MCF 10A (cell line): ENCODE data around the gene ABHD12. TPM values are rescaled to one million over a fixed set of nuclear protein-coding genes. Genes with fewer than 3 reads are reported as not detected.

Source experiments
- Bru-seq: library from RNA; stranded (reverse); fragments of 400-500 nt; gene quantifications from one replicate; lab custom pipeline; 2021; lab: Mats Ljungman, UMichigan
- BruChase-seq, 2 experiments: library from RNA; stranded (reverse); fragments of 400-500 nt; gene quantifications; one replicate each; lab custom pipeline; 2021; lab: Mats Ljungman, UMichigan
- BruUV-seq: library from RNA; stranded (reverse); fragments of 400-500 nt; replicated peaks from 2 replicates; lab custom pipeline; 2021; lab: Mats Ljungman, UMichigan
- CTCF ChIA-PET: fragments of 300-600 bp; sonication (Branson Sonifier 250); formaldehyde crosslinking; extraction: SDS; loops from one replicate; lab custom pipeline; 2021; ENCODE audit warnings: antibody characterized with exemption, inconsistent platforms; lab: Yijun Ruan, JAX
- POLR2A ChIA-PET: fragments of 300-600, 350-650 bp; sonication (Branson Sonifier 250); formaldehyde crosslinking; extraction: SDS; loops from one replicate; lab custom pipeline; 2020; ENCODE audit warnings: antibody characterized with exemption, inconsistent platforms; lab: Yijun Ruan, JAX
- DNase-seq: peaks from one replicate; pipeline ENCODE4 v3.0.0-alpha.2; 2018; ENCODE audit not compliant: unreplicated experiment
- H3K27ac Mint-ChIP-seq: one replicate; pipeline ENCODE4 v1.8.0; 2022; ENCODE audit warnings: mild to moderate bottlenecking, low read depth, mixed read lengths; ENCODE audit not compliant: unreplicated experiment
- H3K27me3 Mint-ChIP-seq: one replicate; pipeline ENCODE4 v1.8.0; 2022; ENCODE audit warnings: mixed read lengths; ENCODE audit not compliant: insufficient read depth, unreplicated experiment
- H3K36me3 Mint-ChIP-seq: one replicate; pipeline ENCODE4 v1.8.0; 2022; ENCODE audit warnings: mild to moderate bottlenecking, moderate library complexity, mixed read lengths; ENCODE audit not compliant: insufficient read depth, unreplicated experiment
- H3K4me1 Mint-ChIP-seq: one replicate; pipeline ENCODE4 v1.8.0; 2022; ENCODE audit warnings: mixed read lengths; ENCODE audit not compliant: insufficient read depth, unreplicated experiment
- H3K4me3 Mint-ChIP-seq: one replicate; pipeline ENCODE4 v1.8.0; 2022; ENCODE audit warnings: mild to moderate bottlenecking, moderate library complexity, mixed read lengths; ENCODE audit not compliant: unreplicated experiment
- H3K9me3 Mint-ChIP-seq: one replicate; pipeline ENCODE4 v1.8.0; 2022; ENCODE audit warnings: mixed read lengths; ENCODE audit not compliant: unreplicated experiment
- CTCF ChIP-seq: fragments of 200-600 bp; IDR thresholded peaks from one replicate; pipeline ENCODE4 v1.8.0; 2022; ENCODE audit warnings: antibody characterized with exemption, mild to moderate bottlenecking; ENCODE audit not compliant: unreplicated experiment
- intact Hi-C: fragments of 100-400 bp; cut with micrococcal nuclease; formaldehyde crosslinking; loops from 2 replicates; pipeline ENCODE4 v1.14.1; 2022
- long read RNA-seq: library from polyadenylated mRNA; stranded (forward); transcript quantifications from one replicate; pipeline ENCODE4 v2.0.0, GENCODE V29; 2022
- total RNA-seq: library from RNA; stranded (reverse); gene quantifications from 2 replicates; pipeline ENCODE4 v1.2.3, GENCODE V29; 2022

Gene ABHD12
- total RNA-seq = 18.6 TPM in 2 replicates
- Bru-seq, nascent RNA = percentile 51 among the genes with signal in this experiment
- BruChase-seq, experiment 1, labeled RNA remaining after a 6-hour chase = percentile 46 among the genes with signal in this experiment
- BruChase-seq, experiment 2, labeled RNA remaining after a 2-hour chase = percentile 51 among the genes with signal in this experiment
- long read RNA-seq, transcript ABHD12-201 (13 exons, 2,117 nt) = major isoform, 55 of 84 reads
- long read RNA-seq, transcript ABHD12-202 (13 exons, 1,725 nt) = minor isoform, 7 of 84 reads
- long read RNA-seq, partial matches to known transcripts = 6 of 84 reads
- long read RNA-seq, other reads (novel, unspliced or antisense) = 16 of 84 reads

- Mint-ChIP-seq H3K4me1 (peaks cover 7% of the 10 kb centered on the region), H3K9me3 (no peaks in the 10 kb centered on the region), H3K27me3 (no peaks in the 10 kb centered on the region), H3K36me3 (peaks cover 20% of the 10 kb centered on the region), H3K4me3 (peak within 1 kb of the TSS; percentile 75), H3K27ac (peak within 1 kb of the TSS; percentile 74)
- TF ChIP-seq CTCF = no peak
- TSS peak; percentile 92 for BruUV-seq
- intact Hi-C loops = no loop called here
- CTCF ChIA-PET = interaction anchor here (0.6 to 1.1 kb wide), 5 partner anchors 76 to 101 kb away, joined by 3 to 4 read pairs (median 3); no protein-coding TSS in a partner anchor
- POLR2A ChIA-PET = interaction anchor here (0.6 to 1.7 kb wide), 14 partner anchors 8 to 397 kb away, joined by 3 to 9 read pairs (median 4); partner anchors contain the start of genes GINS1 and PYGB
- DNase-seq = peak; percentile 97
These were observed at the start of gene ABHD12 for GRCh38 chr20:25390538-25391528. ABHD12 (minus strand) TSS chr20:25390835; CDS start chr20:25390703, 132 bp downstream.

DNA sequence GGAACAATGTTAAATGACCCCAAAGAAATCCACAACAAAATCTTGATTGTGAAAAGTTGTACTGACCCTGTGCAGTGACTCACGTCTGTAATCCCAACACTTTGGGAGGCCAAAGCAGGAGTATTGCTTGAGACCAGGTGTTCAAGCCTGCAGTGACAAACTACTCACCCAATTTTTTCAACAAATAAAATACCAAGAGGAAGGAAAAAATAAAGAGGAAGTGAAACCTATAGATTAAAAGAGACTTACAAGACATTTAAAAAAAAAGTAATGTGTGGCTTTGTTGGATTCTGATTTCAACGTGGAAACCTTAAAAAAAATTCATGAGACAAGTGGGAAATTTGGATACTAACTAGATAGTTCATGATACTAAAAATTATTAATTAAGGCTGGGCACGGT lies 48.7 kb upstream of the ABHD12 start:
- CTCF ChIA-PET = no interaction called here

DNA sequence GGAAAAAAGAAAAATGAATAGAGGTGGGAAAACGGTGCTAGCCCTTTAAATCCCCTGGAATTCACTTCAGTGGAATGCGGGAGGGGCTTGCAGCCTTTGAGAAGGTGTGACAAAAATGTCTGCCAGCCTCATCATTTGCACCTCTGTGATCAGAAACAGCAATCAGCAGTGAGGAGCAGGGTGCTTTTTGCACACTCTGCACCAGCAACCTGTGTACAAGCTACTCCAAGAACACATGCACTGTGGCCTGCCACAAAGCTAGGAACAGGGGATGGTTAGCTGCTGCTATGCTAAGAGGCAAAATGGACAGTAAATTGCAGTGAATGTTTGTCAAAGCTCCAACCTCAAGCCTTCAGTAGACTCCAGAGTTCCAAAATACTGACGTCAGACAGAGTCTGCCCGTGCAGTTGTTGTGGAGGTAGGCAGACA lies 46.5 kb upstream of the ABHD12 start:
- no peak for DNase-seq
- peak overlapping the region; percentile 5 for H3K27ac Mint-ChIP-seq
- H3K4me3 Mint-ChIP-seq = no peak overlapping the region

More for the DNA sequence above, 48.7 kb upstream of the ABHD12 start:
- TF ChIP-seq CTCF = no peak
- Mint-ChIP-seq H3K4me3 (no peak overlapping the region), H3K9me3 (no peaks in the 10 kb centered on the region), H3K27me3 (no peaks in the 10 kb centered on the region), H3K27ac (no peak overlapping the region), H3K4me1 (peaks cover 11% of the 10 kb centered on the region), H3K36me3 (peaks cover 5% of the 10 kb centered on the region)
- no TSS peak for BruUV-seq
- intact Hi-C loops = no loop called here
- no peak for DNase-seq
- POLR2A ChIA-PET = interaction anchor here (0.7 kb wide), 1 partner anchor 43 kb away, joined by 3 read pairs; no protein-coding TSS in a partner anchor

More for the DNA sequence above, 46.5 kb upstream of the ABHD12 start:
- BruUV-seq = no TSS peak
- TF ChIP-seq CTCF = no peak
- Mint-ChIP-seq H3K36me3 (peaks cover 12% of the 10 kb centered on the region), H3K9me3 (no peaks in the 10 kb centered on the region), H3K27me3 (no peaks in the 10 kb centered on the region), H3K4me1 (peaks cover 11% of the 10 kb centered on the region)
- POLR2A ChIA-PET = no interaction called here
- CTCF ChIA-PET = interaction anchor here (0.7 to 1.7 kb wide), 3 partner anchors 13 to 55 kb away, joined by 3 to 7 read pairs (median 3); no protein-coding TSS in a partner anchor
- intact Hi-C loops = no loop called here
